ENCODE measurements around the gene CCL28.

DNA sequence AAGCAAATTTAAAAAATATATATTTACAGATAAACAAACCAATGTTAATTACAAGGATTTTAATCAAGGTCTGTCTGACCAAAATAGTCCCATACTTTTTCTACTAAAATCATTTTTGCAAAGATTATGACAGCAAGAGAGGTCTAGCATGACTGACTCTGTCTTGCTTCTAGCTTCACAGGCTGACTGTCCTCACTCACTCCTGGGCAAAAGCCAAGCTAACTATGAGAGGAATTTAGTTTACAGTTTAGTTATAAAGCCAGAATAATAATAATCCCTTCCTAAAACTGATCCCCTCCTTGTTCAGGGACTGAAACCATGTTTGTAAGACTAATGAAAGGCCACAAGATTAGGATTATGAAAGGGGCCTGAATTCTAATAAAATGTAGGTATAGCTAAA, 53.5 kb downstream of the CCL28 start:
- TF ChIP-seq POLR2AphosphoS5 (IDR thresholded peaks at IDR 0.05) = no peak
- no peak for TF ChIP-seq CTCF (IDR thresholded peaks at IDR 0.05)
- no peak for TF ChIP-seq POLR2A (IDR thresholded peaks at IDR 0.05)

Data from prostate gland (tissue), 2 donors.